Breast epithelium (tissue), 4 donors: ENCODE results near the gene DYNLT1. TPM values are rescaled to one million over a fixed set of nuclear protein-coding genes. Genes with fewer than 3 reads are reported as not detected.
"Not testable (repeated sequence)": the region's sequence is repeated elsewhere in the genome, so short reads cannot be mapped to it uniquely, and the experiment has no call there.

ENCODE experiments used
- DNase-seq, 2 donors: peaks; one replicate each; pipeline ENCODE4 v3.0.0-alpha.2; 2019; ENCODE audit warnings: low spot score in 2 of 2
- H3K27ac ChIP-seq, 2 donors: fragments of 200-600 bp; sonication (generic) in 1 of 2; one replicate each; pipeline ENCODE4 v1.5.1; 2016 to 2019; ENCODE audit warnings: mild to moderate bottlenecking in 1 of 2
- H3K27me3 ChIP-seq, 2 donors: fragments of 200-600 bp; sonication (generic) in 1 of 2; one replicate each; pipeline versions ENCODE4 v1.5.1 to v1.6.0; 2017 to 2019; ENCODE audit warnings: control low read depth in 1 of 2, mild to moderate bottlenecking in 1 of 2
- H3K36me3 ChIP-seq: fragments of 200-600 bp; one replicate; pipeline ENCODE4 v1.5.1; 2019
- H3K4me1 ChIP-seq, 2 donors: fragments of 200-600 bp; sonication (generic); one replicate each; pipeline ENCODE4 v1.5.1; 2016 to 2019; ENCODE audit warnings: control low read depth in 1 of 2
- H3K4me3 ChIP-seq, 3 donors: fragments of 200-600 bp; sonication (generic); 1 replicate in 2 of 3; 2 replicates in 1 of 3; pipeline ENCODE4 v1.5.1; 2016 to 2019; ENCODE audit warnings: mild to moderate bottlenecking in 3 of 3, moderate library complexity in 2 of 3
- H3K9me3 ChIP-seq, 2 donors: fragments of 200-600 bp; sonication (generic) in 1 of 2; one replicate each; pipeline ENCODE4 v1.5.1; 2016 to 2019; ENCODE audit warnings: control low read depth in 1 of 2
- CTCF ChIP-seq, 3 donors: fragments of 450-650 bp; IDR thresholded peaks; one replicate each; pipeline ENCODE4 v1.5.1; 2016 to 2017; ENCODE audit warnings: antibody characterized with exemption in 3 of 3, mild to moderate bottlenecking in 3 of 3, moderate library complexity in 3 of 3
- POLR2A ChIP-seq: fragments of 450-650 bp; IDR thresholded peaks from one replicate; pipeline ENCODE4 v1.6.1; 2016; ENCODE audit warnings: antibody characterized with exemption, mild to moderate bottlenecking, moderate library complexity
- POLR2AphosphoS5 ChIP-seq, 3 donors: sonication (generic); formaldehyde crosslinking; IDR thresholded peaks; one replicate each; pipeline ENCODE4 v1.6.1; 2017; ENCODE audit warnings: antibody characterized with exemption in 3 of 3
- intact Hi-C: fragments of 100-400 bp; cut with DNase I; formaldehyde crosslinking; loops from one replicate; pipeline ENCODE4 v1.15.1; 2023; ENCODE audit warnings: low total_unique reads
- total RNA-seq, 3 donors: library from RNA; depleted of rRNA; stranded (reverse); fragments of >200 nt; gene quantifications; one replicate each; pipeline ENCODE4 v1.1.0, GENCODE V29; 2016

The DYNLT1 gene
- total RNA-seq, 3 donors from 2014 or later: 48.2 to 76.1 (median 73.4) TPM

GRCh38 chr6:158622545-158623190 lies 21.9 kb downstream of the DYNLT1 start:
- no peaks in the 10 kb centered on the region for H3K36me3 ChIP-seq
- H3K4me3 ChIP-seq: no peak overlapping the region
- H3K9me3 ChIP-seq: no peaks in the 10 kb centered on the region
- intact Hi-C loops: no loop called here
- no peak overlapping the region for H3K27ac ChIP-seq
- no peaks in the 10 kb centered on the region for H3K27me3 ChIP-seq
- no peak for TF ChIP-seq CTCF (IDR thresholded peaks at IDR 0.05)
- TF ChIP-seq POLR2AphosphoS5 (IDR thresholded peaks at IDR 0.05): no peak
- no peak for TF ChIP-seq POLR2A
- DNase-seq: no peak
- H3K4me1 ChIP-seq: no peaks in the 10 kb centered on the region

DNA sequence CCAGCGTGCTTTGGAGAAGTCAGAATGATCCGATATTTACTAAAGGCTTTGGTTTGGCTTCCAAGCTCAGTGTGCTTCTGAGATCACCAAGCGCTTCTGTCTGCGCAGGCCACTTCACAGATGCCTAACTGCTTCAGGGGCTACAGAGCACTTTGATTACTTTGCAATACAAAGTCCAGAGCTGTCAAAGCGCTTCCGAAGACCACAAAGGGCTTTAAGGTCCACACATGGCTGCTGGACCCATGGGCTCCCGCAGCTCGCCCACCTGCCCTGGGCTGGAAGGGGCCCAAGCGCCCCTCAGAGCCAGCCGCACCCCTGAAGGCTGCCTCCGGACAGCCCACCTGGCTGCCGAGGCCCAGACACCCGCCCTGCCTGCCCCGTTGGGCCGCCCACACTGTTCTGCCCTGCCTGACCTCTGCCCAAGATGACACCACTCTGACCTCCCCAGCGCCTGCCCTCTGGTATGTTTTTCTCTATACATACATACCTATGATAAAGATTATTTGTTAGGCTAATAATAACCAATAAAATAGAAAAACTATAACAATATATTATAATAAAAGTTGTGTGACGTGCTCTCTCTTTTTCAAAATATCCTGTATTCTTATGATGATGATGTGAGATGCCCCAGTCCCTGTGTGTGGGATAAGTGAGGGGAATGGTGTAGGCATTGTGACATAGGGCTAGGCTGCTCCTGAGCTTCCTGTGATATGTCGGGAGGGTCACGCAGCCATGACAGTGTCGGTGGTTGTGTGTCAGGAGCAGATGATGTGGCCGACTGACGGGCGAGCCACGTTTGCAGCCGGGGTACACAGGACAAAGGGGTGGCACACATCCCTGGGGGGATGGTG lies 22.6 kb downstream of the DYNLT1 start:
- no peak overlapping the region for H3K4me3 ChIP-seq
- no peak overlapping the region for H3K27ac ChIP-seq
- TF ChIP-seq POLR2A (no peak), POLR2AphosphoS5 (IDR thresholded peaks at IDR 0.05) (no peak), CTCF (IDR thresholded peaks at IDR 0.05) (no peak)
- no peaks in the 10 kb centered on the region for H3K9me3 ChIP-seq
- no peak for DNase-seq
- H3K27me3 ChIP-seq: no peaks in the 10 kb centered on the region
- no peaks in the 10 kb centered on the region for H3K4me1 ChIP-seq
- H3K36me3 ChIP-seq: no peaks in the 10 kb centered on the region
- intact Hi-C loops: no loop called here

DNA sequence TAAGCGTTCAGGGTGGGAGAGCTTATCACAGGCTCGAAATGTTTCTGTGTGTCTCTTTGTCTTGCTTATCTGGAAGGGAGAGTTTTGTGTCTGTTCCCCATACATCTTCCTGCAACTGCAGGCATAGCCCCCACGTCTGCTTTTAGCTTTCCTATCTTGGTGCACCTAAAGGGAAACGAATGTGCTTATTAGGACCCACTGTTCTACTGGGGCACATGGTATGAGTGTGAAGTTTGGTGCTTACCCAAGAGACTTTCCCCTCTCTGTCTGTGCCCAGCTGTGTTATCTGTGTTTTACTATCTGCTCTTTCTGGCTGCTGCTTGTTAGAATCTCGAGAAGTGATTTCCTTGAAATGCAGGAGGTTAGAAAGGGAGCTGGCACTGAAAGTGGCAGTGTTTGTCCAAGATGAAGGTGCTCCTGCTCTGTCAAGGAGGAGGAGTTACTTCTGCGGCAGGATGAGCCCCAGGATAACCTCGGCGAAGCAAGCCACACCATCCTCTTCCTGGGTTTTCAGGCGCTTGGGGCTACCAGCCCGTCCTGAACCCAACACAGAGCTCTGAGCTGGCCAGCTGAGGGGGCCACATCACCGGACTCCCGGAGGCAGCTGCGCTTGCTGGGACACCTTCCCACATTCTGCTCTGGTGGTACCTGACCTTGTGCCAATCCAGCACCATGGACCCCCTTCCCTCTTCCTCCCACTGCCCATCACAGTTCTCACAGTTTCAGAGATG lies 23.4 kb downstream of the DYNLT1 start:
- TF ChIP-seq CTCF (IDR thresholded peaks at IDR 0.05) (no peak), POLR2AphosphoS5 (IDR thresholded peaks at IDR 0.05) (no peak), POLR2A (no peak)
- H3K36me3 ChIP-seq: no peaks in the 10 kb centered on the region

DNA sequence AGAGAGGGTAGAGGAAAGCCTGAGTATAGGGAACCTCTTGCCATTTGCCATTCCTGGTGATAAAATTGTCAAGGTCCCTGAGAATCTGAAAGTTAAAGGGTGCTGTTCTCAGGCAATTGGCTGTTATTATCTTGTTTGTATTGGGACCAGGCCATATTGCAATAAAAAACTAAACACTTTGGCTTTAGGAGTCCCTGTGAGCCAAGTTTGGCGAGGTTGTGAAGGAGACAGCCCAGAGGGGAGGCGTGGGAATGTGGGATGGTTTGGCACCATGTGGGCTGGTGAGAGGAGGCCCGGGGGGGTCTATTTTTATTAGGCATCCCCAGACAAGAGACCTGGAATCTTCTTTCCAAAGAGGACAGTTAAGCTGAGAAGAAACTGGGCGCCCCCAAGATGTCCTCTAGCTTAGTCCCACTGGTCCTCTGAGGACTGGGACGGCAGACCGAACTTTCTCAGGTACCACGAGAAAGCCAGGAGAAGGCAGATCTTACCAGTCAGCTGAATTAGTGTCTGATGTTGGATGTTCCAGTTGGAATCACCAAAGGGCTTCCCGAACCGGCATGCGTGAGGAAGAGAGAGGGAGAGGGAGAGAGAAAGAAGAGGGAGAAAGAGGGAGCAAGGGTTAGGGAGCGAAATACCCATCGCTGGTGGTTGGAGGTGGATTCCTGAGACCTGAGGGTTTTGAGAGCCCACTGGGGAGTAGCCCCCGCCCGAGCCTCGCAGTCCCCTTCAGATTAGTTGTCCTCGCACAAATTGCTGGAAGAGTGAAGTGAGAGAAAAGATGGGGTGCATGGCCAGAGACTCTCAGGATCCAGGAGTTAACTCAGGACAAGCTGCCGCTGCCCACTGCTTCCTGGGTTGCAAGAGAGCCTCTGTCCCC lies 24.4 kb downstream of the DYNLT1 start:
- Histone ChIP-seq H3K27ac (no peak overlapping the region), H3K9me3 (no peaks in the 10 kb centered on the region), H3K4me3 (no peak overlapping the region), H3K36me3 (no peaks in the 10 kb centered on the region), H3K27me3 (no peaks in the 10 kb centered on the region), H3K4me1 (no peaks in the 10 kb centered on the region)
- TF ChIP-seq CTCF (IDR thresholded peaks at IDR 0.05) (no peak), POLR2AphosphoS5 (IDR thresholded peaks at IDR 0.05) (no peak), POLR2A (no peak)
- no peak for DNase-seq
- intact Hi-C loops: loop anchor here (10.0 kb wide), 1 partner anchor 965 kb away; no protein-coding TSS in a partner anchor

More for the DNA sequence above, 23.4 kb downstream of the DYNLT1 start:
- Histone ChIP-seq H3K9me3 (no peaks in the 10 kb centered on the region), H3K4me1 (no peaks in the 10 kb centered on the region), H3K4me3 (no peak overlapping the region), H3K27me3 (no peaks in the 10 kb centered on the region), H3K27ac (no peak overlapping the region)
- intact Hi-C loops: no loop called here
- no peak for DNase-seq

GRCh38 chr6:158618289-158618688 lies 26.3 kb downstream of the DYNLT1 start:
- H3K36me3 ChIP-seq, DNase-seq, H3K4me1 ChIP-seq, H3K4me3 ChIP-seq, H3K9me3 ChIP-seq, H3K27ac ChIP-seq, H3K27me3 ChIP-seq: not testable (repeated sequence)
- intact Hi-C loops: loop anchor here (10.0 kb wide), 1 partner anchor 963 kb away; no protein-coding TSS in a partner anchor

DNA sequence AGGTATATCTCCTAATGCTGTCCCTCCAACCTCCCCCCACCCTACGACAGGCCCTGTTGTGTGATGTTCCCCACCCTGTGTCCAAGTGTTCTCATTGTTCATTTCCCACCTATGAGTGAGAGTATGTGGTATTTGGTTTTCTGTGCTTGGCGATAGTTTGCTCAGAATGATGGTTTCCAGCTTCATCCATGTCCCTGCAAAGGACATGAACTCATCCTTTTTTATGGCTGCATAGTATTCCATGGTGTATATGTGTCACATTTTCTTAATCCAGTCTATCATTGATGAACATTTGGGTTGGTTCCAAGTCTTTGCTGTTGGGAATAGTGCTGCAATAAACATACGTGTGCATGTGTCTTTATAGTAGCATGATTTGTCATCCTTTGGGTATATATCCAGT lies 29.9 kb downstream of the DYNLT1 start:
- intact Hi-C loops: loop anchor here (5.0 to 10.0 kb wide), 2 partner anchors 392 to 960 kb away; no protein-coding TSS in a partner anchor
- H3K9me3 ChIP-seq, H3K27me3 ChIP-seq, DNase-seq, H3K27ac ChIP-seq, H3K36me3 ChIP-seq, H3K4me1 ChIP-seq, H3K4me3 ChIP-seq: not testable (repeated sequence)
